NCI-H146 treated with DMSO at 0.1 percent for 48 hours (cell line): ENCODE data around the gene RYR1.
"Not testable (repeated sequence)": the region's sequence is repeated elsewhere in the genome, so short reads cannot be mapped to it uniquely, and the experiment has no call there.

ENCODE experiments used
- DNase-seq: peaks from one replicate; lab custom pipeline; 2025; ENCODE audit not compliant: unreplicated experiment; lab: John Stamatoyannopoulos, UW

The RYR1 gene

GRCh38 chr19:38512277-38512676 is 78.8 kb downstream of the RYR1 start:
- DNase-seq, result no peak

- not testable (repeated sequence) for DNase-seq
Observed at GRCh38 chr19:38513156-38513555, 79.7 kb downstream of the RYR1 start.

- no peak for DNase-seq
Observed at GRCh38 chr19:38513762-38514167, 80.3 kb downstream of the RYR1 start.

GRCh38 chr19:38514812-38515633 is 81.5 kb downstream of the RYR1 start:
- DNase-seq, result peak; percentile 39

GRCh38 chr19:38515896-38516295 is 82.4 kb downstream of the RYR1 start:
- no peak for DNase-seq

GRCh38 chr19:38516802-38517201 is 83.3 kb downstream of the RYR1 start:
- DNase-seq, result no peak

GRCh38 chr19:38517321-38517720 is 83.8 kb downstream of the RYR1 start:
- DNase-seq, result no peak

- not testable (repeated sequence) for DNase-seq
Observed at GRCh38 chr19:38517980-38518379, 84.5 kb downstream of the RYR1 start.

GRCh38 chr19:38519168-38519567 is 85.7 kb downstream of the RYR1 start:
- DNase-seq, result no peak

GRCh38 chr19:38519988-38520387 is 86.5 kb downstream of the RYR1 start:
- no peak for DNase-seq

GRCh38 chr19:38522915-38523314 is 89.4 kb downstream of the RYR1 start:
- DNase-seq, result no peak

GRCh38 chr19:38523319-38523718 is 89.8 kb downstream of the RYR1 start:
- no peak for DNase-seq

- DNase-seq, result no peak
Observed at GRCh38 chr19:38524369-38524768, 90.9 kb downstream of the RYR1 start.

- DNase-seq, result no peak
Observed at GRCh38 chr19:38524994-38525634, 91.6 kb downstream of the RYR1 start.

GRCh38 chr19:38526430-38526829 is 92.9 kb downstream of the RYR1 start:
- no peak for DNase-seq

- no peak for DNase-seq
Observed at GRCh38 chr19:38527466-38528136, 94.1 kb downstream of the RYR1 start.

GRCh38 chr19:38528213-38528755 is 94.8 kb downstream of the RYR1 start:
- DNase-seq, result no peak

- DNase-seq, result no peak
Observed at GRCh38 chr19:38528931-38529330, 95.4 kb downstream of the RYR1 start.

- DNase-seq, result no peak
Observed at GRCh38 chr19:38531515-38531914, 98.0 kb downstream of the RYR1 start.

- DNase-seq, result no peak
Observed at GRCh38 chr19:38532939-38533338, 99.4 kb downstream of the RYR1 start.

GRCh38 chr19:38534574-38534973 is 101.1 kb downstream of the RYR1 start:
- no peak for DNase-seq

- no peak for DNase-seq
Observed at GRCh38 chr19:38535212-38535611, 101.7 kb downstream of the RYR1 start.
